SH-SY5Y (cell line): Measurements from ENCODE around the gene OR13C4.

Source experiments
- GATA2 ChIP-seq: IDR thresholded peaks from 2 replicates; pipeline ENCODE4 v1.6.1; 2011; ENCODE audit warnings: mild to moderate bottlenecking, low read depth, low read length
- GATA3 ChIP-seq: IDR thresholded peaks from 2 replicates; pipeline ENCODE4 v1.6.1; 2011; ENCODE audit warnings: low read depth, mild to moderate bottlenecking, low read length, moderate library complexity

OR13C4 gene

DNA sequence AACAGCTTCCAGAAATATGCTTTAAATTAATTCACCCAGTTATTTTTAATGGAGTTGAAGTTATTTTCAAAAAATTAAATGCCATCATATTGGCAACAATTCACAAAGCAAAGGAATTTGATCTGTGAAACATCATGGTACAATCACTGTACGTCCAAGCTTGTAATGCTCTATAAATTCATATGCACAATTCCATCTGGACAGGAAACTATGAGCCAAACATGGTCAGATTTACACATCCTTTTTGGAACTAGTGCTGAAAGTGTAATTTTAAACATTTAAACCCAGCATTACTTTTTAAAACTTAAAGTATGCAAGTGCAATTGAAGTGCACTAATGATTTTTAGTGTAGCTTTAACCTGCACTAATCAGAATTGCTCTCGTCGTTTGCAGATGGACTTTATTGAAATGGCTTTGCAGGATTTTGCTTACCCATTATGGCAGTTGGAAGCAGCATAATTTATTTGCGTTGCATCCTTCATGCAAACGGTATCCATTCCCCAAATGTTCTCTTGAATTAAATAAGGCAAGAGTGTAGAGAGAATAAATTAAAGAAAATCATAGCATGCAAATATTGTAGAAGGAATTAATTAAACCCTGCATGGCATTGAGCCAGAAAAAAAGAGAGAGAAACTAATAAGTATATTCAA lies 44.0 kb downstream of the OR13C4 start:
- TF ChIP-seq GATA3, result no peak
- no peak for TF ChIP-seq GATA2
